ENCODE data around the gene CBX8.
"Not testable (repeated sequence)": the region's sequence is repeated elsewhere in the genome, so short reads cannot be mapped to it uniquely, and the experiment has no call there.

CBX8 gene

GRCh38 chr17:79777120-79777893 lies 19.6 kb downstream of the CBX8 start:
- Mint-ChIP-seq H3K4me1 (ENCODE audit: low read depth in 2 of 2) (peaks cover 5 to 11% of the 10 kb centered on the region in 2 donors), H3K27me3 (peaks cover 74 to 87% of the 10 kb centered on the region in 2 donors), H3K4me3 (peak overlapping the region; percentile 32 to 52), H3K27ac (no peak overlapping the region), H3K36me3 (ENCODE audit: insufficient read depth) (peaks cover 12% of the 10 kb centered on the region), H3K9me3 (no peaks in the 10 kb centered on the region)
- no peak for DNase-seq
- ATAC-seq (replicated peaks) = peak; percentile 37

- ATAC-seq (replicated peaks) (no peak), DNase-seq (no peak)
- Mint-ChIP-seq H3K27ac (no peak overlapping the region), H3K9me3 (no peaks in the 10 kb centered on the region), H3K4me1 (ENCODE audit: low read depth in 2 of 2) (peaks cover 5 to 11% of the 10 kb centered on the region in 2 donors), H3K36me3 (ENCODE audit: insufficient read depth) (peaks cover 12% of the 10 kb centered on the region), H3K4me3 (peak overlapping the region; percentile 32 to 52), H3K27me3 (peaks cover 71 to 87% of the 10 kb centered on the region in 2 donors)
Measured at GRCh38 chr17:79776376-79777119, 20.3 kb downstream of the CBX8 start.

GRCh38 chr17:79775632-79776031 lies 21.2 kb downstream of the CBX8 start:
- H3K4me1 Mint-ChIP-seq (ENCODE audit: low read depth in 2 of 2) = peaks cover 5 to 11% of the 10 kb centered on the region in 2 donors
- ATAC-seq (replicated peaks) = no peak
- no peak overlapping the region for H3K4me3 Mint-ChIP-seq
- H3K9me3 Mint-ChIP-seq = no peaks in the 10 kb centered on the region
- H3K27ac Mint-ChIP-seq = no peak overlapping the region
- DNase-seq = no peak
- H3K27me3 Mint-ChIP-seq = peaks cover 67 to 81% of the 10 kb centered on the region in 2 donors
- H3K36me3 Mint-ChIP-seq (ENCODE audit: insufficient read depth) = peaks cover 12% of the 10 kb centered on the region

- H3K4me1 Mint-ChIP-seq (ENCODE audit: low read depth in 2 of 2) = peaks cover 5 to 11% of the 10 kb centered on the region in 2 donors
- no peaks in the 10 kb centered on the region for H3K9me3 Mint-ChIP-seq
- H3K36me3 Mint-ChIP-seq (ENCODE audit: insufficient read depth) = peaks cover 12% of the 10 kb centered on the region
- no peak overlapping the region for H3K27ac Mint-ChIP-seq
- H3K4me3 Mint-ChIP-seq = no peak overlapping the region
- ATAC-seq (replicated peaks) (no peak), DNase-seq (no peak)
- H3K27me3 Mint-ChIP-seq = peaks cover 65 to 81% of the 10 kb centered on the region in 2 donors
Measured at GRCh38 chr17:79774561-79774975, 22.3 kb downstream of the CBX8 start.

- ATAC-seq (replicated peaks); H3K27ac Mint-ChIP-seq; H3K4me3 Mint-ChIP-seq; H3K9me3 Mint-ChIP-seq; H3K36me3 Mint-ChIP-seq (ENCODE audit: insufficient read depth); DNase-seq; H3K4me1 Mint-ChIP-seq (ENCODE audit: low read depth in 2 of 2): not testable (repeated sequence)
- H3K27me3 Mint-ChIP-seq = peaks cover 63 to 88% of the 10 kb centered on the region in 2 donors
Measured at GRCh38 chr17:79772726-79773125, 24.2 kb downstream of the CBX8 start.

GRCh38 chr17:79771276-79771675 lies 25.6 kb downstream of the CBX8 start:
- ATAC-seq (replicated peaks) (no peak), DNase-seq (no peak)
- no peaks in the 10 kb centered on the region for H3K9me3 Mint-ChIP-seq
- H3K36me3 Mint-ChIP-seq (ENCODE audit: insufficient read depth) = no peaks in the 10 kb centered on the region
- no peak overlapping the region for H3K27ac Mint-ChIP-seq
- H3K4me3 Mint-ChIP-seq = no peak overlapping the region
- peaks cover 68 to 91% of the 10 kb centered on the region in 2 donors for H3K27me3 Mint-ChIP-seq
- H3K4me1 Mint-ChIP-seq (ENCODE audit: low read depth in 2 of 2) = no peaks in the 10 kb centered on the region

GRCh38 chr17:79769570-79770506 lies 27.0 kb downstream of the CBX8 start:
- H3K27ac Mint-ChIP-seq = no peak overlapping the region
- no peaks in the 10 kb centered on the region for H3K36me3 Mint-ChIP-seq (ENCODE audit: insufficient read depth)
- ATAC-seq (replicated peaks) (no peak), DNase-seq (no peak)
- H3K4me1 Mint-ChIP-seq (ENCODE audit: low read depth in 2 of 2) = no peaks in the 10 kb centered on the region
- H3K9me3 Mint-ChIP-seq = no peaks in the 10 kb centered on the region
- no peak overlapping the region for H3K4me3 Mint-ChIP-seq
- peaks cover 54 to 77% of the 10 kb centered on the region in 2 donors for H3K27me3 Mint-ChIP-seq

GRCh38 chr17:79765708-79766107 lies 31.2 kb downstream of the CBX8 start:
- H3K27ac Mint-ChIP-seq = no peak overlapping the region
- H3K9me3 Mint-ChIP-seq = no peaks in the 10 kb centered on the region
- H3K4me1 Mint-ChIP-seq (ENCODE audit: low read depth in 2 of 2) = no peaks in the 10 kb centered on the region
- DNase-seq (no peak), ATAC-seq (replicated peaks) (no peak)
- H3K27me3 Mint-ChIP-seq = peaks cover 36 to 55% of the 10 kb centered on the region in 2 donors
- no peak overlapping the region for H3K4me3 Mint-ChIP-seq
- H3K36me3 Mint-ChIP-seq (ENCODE audit: insufficient read depth) = no peaks in the 10 kb centered on the region

- DNase-seq = no peak
- H3K27ac Mint-ChIP-seq = no peak overlapping the region
- H3K9me3 Mint-ChIP-seq = no peaks in the 10 kb centered on the region
- no peak for ATAC-seq (replicated peaks)
- H3K36me3 Mint-ChIP-seq (ENCODE audit: insufficient read depth) = peaks cover 3% of the 10 kb centered on the region
- no peak overlapping the region for H3K4me3 Mint-ChIP-seq
- H3K27me3 Mint-ChIP-seq = peaks cover 24 to 48% of the 10 kb centered on the region in 2 donors
- no peaks in the 10 kb centered on the region for H3K4me1 Mint-ChIP-seq (ENCODE audit: low read depth in 2 of 2)
Measured at GRCh38 chr17:79761894-79762589, 34.8 kb downstream of the CBX8 start.

GRCh38 chr17:79760197-79760906 lies 36.5 kb downstream of the CBX8 start:
- Mint-ChIP-seq H3K27me3 (peaks cover 18 to 52% of the 10 kb centered on the region in 2 donors), H3K27ac (no peak overlapping the region), H3K9me3 (no peaks in the 10 kb centered on the region), H3K4me3 (no peak overlapping the region), H3K4me1 (ENCODE audit: low read depth in 2 of 2) (no peaks in the 10 kb centered on the region), H3K36me3 (ENCODE audit: insufficient read depth) (peaks cover 5% of the 10 kb centered on the region)
- DNase-seq (no peak), ATAC-seq (replicated peaks) (no peak)

GRCh38 chr17:79758271-79758670 lies 38.6 kb downstream of the CBX8 start:
- H3K4me1 Mint-ChIP-seq (ENCODE audit: low read depth in 2 of 2) = no peaks in the 10 kb centered on the region
- H3K36me3 Mint-ChIP-seq (ENCODE audit: insufficient read depth) = peaks cover 5% of the 10 kb centered on the region
- H3K27ac Mint-ChIP-seq = no peak overlapping the region
- H3K4me3 Mint-ChIP-seq = no peak overlapping the region
- ATAC-seq (replicated peaks) (no peak), DNase-seq (no peak)
- H3K27me3 Mint-ChIP-seq = peaks cover 18 to 64% of the 10 kb centered on the region in 2 donors
- H3K9me3 Mint-ChIP-seq = no peaks in the 10 kb centered on the region

GRCh38 chr17:79757140-79757745 lies 39.6 kb downstream of the CBX8 start:
- H3K4me3 Mint-ChIP-seq = no peak overlapping the region
- H3K4me1 Mint-ChIP-seq (ENCODE audit: low read depth in 2 of 2) = no peaks in the 10 kb centered on the region
- peaks cover 10 to 60% of the 10 kb centered on the region in 2 donors for H3K27me3 Mint-ChIP-seq
- DNase-seq (no peak), ATAC-seq (replicated peaks) (no peak)
- no peaks in the 10 kb centered on the region for H3K9me3 Mint-ChIP-seq
- H3K27ac Mint-ChIP-seq = no peak overlapping the region
- peaks cover 5% of the 10 kb centered on the region for H3K36me3 Mint-ChIP-seq (ENCODE audit: insufficient read depth)
